NCI-H1417 (cell line): Measurements from ENCODE around the gene FRG2B.
"Not testable (repeated sequence)": the region's sequence is repeated elsewhere in the genome, so short reads cannot be mapped to it uniquely, and the experiment has no call there.

ENCODE experiments used
- DNase-seq, 3 experiments: peaks; one replicate each; lab custom pipeline; 2025; lab: John Stamatoyannopoulos, UW

FRG2B gene

DNA sequence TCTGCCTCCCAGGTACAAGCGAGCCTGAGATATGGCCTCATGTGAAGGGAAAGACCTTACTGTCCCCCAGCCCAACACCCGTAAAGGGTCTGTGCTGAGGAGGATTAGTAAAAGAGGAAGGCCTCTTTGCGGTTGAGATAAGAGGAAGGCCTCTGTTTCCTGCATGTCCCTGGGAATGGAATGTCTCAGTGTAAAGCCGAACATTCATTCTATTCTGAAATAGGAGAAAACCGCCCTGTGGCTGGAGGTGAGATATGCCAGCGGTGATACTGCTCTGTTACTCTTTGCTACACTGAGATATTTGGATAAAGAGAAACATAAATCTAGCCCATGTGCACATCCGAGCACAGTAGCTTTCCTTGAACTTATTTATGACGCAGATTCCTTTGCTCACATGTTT lies 26.7 kb downstream of the FRG2B start:
- not testable (repeated sequence) for DNase-seq

GRCh38 chr10:133592716-133593115 lies 33.9 kb downstream of the FRG2B start:
- no peak for DNase-seq

DNA sequence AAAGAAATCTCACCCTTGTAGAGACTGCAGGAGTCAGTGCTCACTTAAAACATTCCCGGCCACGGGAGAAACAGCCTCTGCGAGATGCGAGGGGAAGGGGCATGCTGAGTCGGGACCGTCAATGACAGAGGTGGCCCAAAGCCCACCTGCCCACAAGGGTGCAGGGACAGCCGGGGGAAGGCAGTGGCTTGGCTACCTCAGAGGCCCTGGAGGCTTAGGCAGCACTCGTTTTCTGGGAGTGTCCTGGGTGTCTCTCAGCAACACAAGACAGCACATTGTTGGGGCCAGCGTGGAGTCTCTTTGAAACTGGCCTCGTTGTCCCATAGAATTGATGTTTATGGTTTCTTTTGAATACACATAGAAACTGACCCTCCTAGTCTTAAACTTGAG lies 35.6 kb downstream of the FRG2B start:
- no peak for DNase-seq

DNA sequence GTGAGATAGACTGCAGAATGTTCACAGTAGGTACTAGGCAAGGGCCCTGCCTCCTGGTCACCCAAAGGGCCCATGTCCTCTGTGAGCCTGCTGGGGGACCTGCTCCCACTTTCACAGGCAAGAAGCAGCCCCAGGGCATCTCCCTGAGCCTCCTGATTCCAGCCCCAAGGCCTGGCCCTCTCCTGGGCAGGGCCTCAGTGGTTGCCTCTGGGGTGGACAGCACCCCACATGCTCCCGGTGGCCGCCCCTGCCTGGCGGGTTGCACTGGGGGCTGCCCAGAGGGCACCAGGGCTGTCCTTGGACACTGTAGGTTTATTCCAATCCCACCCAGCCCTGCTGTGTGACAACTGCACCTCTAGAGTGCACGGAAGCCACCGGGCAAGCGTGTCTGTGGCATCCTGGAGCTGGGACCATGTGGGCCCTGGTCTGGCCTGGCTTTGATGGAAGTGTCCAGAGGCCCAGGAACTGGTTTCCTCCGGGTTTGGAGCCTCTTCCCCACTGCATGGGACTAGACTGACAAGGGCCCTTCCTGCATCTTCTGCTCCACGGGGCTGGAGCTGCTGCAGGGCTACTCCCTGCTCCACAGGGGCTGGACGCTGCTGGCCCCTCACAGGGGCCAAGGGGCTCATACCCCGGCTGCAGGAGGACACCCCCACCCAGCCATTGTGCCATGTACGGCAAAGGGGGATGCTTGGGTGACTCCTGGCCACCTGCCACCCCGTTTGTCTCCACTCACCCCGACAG lies 36.2 kb downstream of the FRG2B start:
- no peak for DNase-seq

- not testable (repeated sequence) for DNase-seq
Observed at GRCh38 chr10:133577037-133577436, 49.6 kb downstream of the FRG2B start.
